ENCODE measurements around the gene REPIN1. TPM values are rescaled to one million over a fixed set of nuclear protein-coding genes. Genes with fewer than 3 reads are reported as not detected.
A peak's percentile ranks its signal among the peaks of the same experiment; 100 is the strongest.

The REPIN1 gene
- total RNA-seq, 2 experiments from 2014 or later = 48.2 to 55.6 TPM

DNA sequence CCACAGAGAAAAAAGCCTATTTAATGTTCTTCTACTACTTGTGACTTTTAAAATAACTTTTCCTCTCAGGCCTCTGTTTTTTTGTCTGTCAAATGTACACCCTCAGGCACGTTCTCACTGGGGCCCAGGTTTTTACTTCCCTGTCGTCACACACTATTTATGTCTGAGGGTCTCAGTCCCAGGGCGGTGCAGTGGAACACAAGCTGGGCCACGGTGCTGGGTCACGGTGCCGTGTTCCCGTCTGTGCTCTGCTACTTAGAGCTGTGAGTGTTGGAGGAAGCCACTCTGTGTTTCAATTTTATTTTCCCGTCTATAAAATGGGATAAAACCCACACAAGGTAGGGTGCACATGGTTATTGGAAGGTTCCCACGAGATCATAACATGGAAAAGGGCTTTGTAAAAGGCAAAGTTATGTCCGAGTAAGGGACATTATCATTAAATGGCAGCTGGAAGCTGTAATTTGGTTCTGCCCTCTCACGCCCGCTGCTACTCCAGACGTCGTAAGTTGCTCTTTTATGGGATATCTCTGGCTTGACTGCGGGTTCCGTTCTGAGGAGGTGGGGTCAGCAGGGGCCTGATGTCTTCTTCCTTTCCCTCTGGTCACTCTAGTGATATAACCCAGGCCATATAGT lies 35.7 kb downstream of the REPIN1 start:
- Mint-ChIP-seq H3K36me3 (ENCODE audit: low read depth) (peaks cover 7% of the 10 kb centered on the region), H3K4me1 (peaks cover 49% of the 10 kb centered on the region), H3K9me3 (ENCODE audit: low read depth) (no peaks in the 10 kb centered on the region), H3K27me3 (no peaks in the 10 kb centered on the region), H3K27ac (peak overlapping the region; percentile 82), H3K4me3 (peak overlapping the region; percentile 90)
- ChIA-PET CTCF (interaction anchor here (0.6 to 3.5 kb wide), 8 partner anchors 26 to 535 kb away, joined by 3 to 12 read pairs (median 3); no protein-coding TSS in a partner anchor), POLR2A (interaction anchor here (1.0 kb wide), 1 partner anchor 35 kb away, joined by 3 read pairs; no protein-coding TSS in a partner anchor)
- intact Hi-C loops (cut with DNase I, micrococcal nuclease) = loop anchor here in 1 of 2 experiments (2.0 kb wide), 3 partner anchors 17 to 81 kb away; partner anchors contain the start of genes ACTR3C, LRRC61 and REPIN1
- DNase-seq (no peak), ATAC-seq (no peak)

DNA sequence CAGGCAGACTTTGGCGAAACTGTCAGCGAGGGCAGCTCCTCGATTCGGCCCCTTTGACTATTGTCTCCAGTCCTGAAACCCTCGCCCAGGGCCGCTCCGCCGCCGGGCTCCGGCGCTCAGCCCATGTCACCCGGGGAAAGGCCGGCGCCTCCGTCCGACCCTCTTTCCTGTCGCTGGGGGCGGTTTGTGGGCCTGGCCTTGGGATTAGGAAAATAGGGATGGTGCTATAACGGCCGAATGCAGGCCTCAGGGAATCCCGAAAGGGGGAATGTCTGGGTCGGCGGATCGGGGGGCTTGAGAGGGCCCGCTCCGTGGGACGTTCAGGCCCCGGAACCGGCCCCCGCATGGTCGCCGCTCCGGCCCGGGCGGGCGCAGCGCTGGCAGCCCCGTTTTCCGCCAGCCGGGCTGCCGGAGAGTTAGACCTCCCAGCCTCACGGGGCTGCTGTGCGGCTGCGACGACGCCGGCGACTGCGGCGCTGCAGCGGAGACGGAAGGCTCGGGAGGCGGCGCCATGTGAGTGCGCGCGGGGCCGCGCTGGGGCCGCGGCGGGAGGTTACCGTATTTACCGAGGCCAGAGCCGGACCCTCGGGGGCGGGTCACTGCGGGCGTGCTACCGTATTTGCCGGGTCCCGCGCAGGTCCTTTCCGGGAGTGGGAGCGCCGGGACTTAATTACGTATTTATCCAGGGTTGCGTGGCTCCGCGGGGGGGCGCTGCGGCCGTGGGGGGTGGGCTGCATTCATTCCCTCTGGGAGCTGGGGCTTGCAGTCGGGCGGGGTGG lies 36.4 kb downstream of the REPIN1 start:
- DNase-seq (peak; percentile 85), ATAC-seq (peak; percentile 74)
- peak overlapping the region; percentile 91 for H3K27ac Mint-ChIP-seq
- ChIA-PET CTCF (interaction anchor here (0.6 to 3.5 kb wide), 11 partner anchors 25 to 751 kb away, joined by 3 to 12 read pairs (median 3); no protein-coding TSS in a partner anchor), POLR2A (interaction anchor here (1.0 to 1.1 kb wide), 2 partner anchors 35 to 36 kb away, joined by 3 read pairs; partner anchors contain the start of gene REPIN1)
- no peaks in the 10 kb centered on the region for H3K27me3 Mint-ChIP-seq
- intact Hi-C loops (cut with DNase I, micrococcal nuclease) = loop anchor here (1.0 to 5.0 kb wide), 8 partner anchors 16 to 693 kb away; partner anchors contain the start of genes REPIN1 (in 2 of the 2), ZNF775 (in 2 of the 2), ACTR3C (in 1 of the 2) and LRRC61 (in 1 of the 2)
- peaks cover 49% of the 10 kb centered on the region for H3K4me1 Mint-ChIP-seq
- H3K9me3 Mint-ChIP-seq (ENCODE audit: low read depth) = no peaks in the 10 kb centered on the region
- peak overlapping the region; percentile 90 for H3K4me3 Mint-ChIP-seq
- H3K36me3 Mint-ChIP-seq (ENCODE audit: low read depth) = peaks cover 7% of the 10 kb centered on the region

DNA sequence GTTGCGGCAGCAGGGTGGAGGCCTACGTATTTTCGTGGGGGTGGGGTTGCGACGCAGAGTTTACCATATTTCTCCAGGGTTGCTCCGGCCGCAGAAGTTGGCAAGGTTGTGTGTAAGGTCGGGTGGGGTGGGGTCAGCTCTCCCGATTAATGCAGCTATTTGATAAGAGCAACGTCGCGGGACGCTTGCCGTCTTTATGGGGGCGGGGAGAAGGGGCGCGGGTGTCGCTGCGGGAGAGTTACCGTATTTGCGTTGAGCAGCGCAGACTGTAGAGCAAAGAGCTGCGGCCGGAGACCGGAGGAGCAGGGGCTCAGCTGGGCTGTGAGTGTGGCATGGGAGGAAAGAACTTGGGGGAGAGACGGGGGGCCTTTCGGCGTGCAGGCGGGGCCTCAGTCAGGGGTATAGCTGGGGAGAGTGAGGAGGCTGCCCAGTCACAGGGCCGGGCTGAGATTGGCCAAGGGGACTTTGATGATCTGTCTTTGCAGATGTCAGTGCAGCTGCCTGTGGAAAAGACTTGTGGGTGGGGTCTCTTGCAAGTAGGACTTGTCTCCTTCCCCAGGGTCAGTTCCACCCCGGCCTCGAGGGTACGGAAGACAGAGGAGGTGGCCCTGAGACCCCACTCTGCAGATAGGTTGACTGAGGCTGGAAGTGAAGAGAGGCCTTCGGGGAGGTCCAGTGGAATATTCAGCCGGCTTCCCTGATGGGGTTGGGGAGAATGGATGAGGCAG lies 37.1 kb downstream of the REPIN1 start:
- ChIA-PET POLR2A (interaction anchor here (0.6 to 1.1 kb wide), 2 partner anchors 37 to 72 kb away, joined by 3 read pairs; partner anchors contain the start of gene REPIN1), CTCF (interaction anchor here (0.7 to 3.5 kb wide), 12 partner anchors 12 to 750 kb away, joined by 3 to 12 read pairs (median 4); no protein-coding TSS in a partner anchor)
- H3K36me3 Mint-ChIP-seq (ENCODE audit: low read depth) = peaks cover 7% of the 10 kb centered on the region
- ATAC-seq (peak; percentile 30), DNase-seq (peak; percentile 65)
- H3K27ac Mint-ChIP-seq = peak overlapping the region; percentile 91
- intact Hi-C loops (cut with DNase I, micrococcal nuclease) = loop anchor here (1.0 to 5.0 kb wide), 8 partner anchors 15 to 693 kb away; partner anchors contain the start of genes REPIN1 (in 2 of the 2), ZNF775 (in 2 of the 2), ACTR3C (in 1 of the 2) and LRRC61 (in 1 of the 2)
- H3K4me3 Mint-ChIP-seq = peak overlapping the region; percentile 90
- no peaks in the 10 kb centered on the region for H3K9me3 Mint-ChIP-seq (ENCODE audit: low read depth)
- no peaks in the 10 kb centered on the region for H3K27me3 Mint-ChIP-seq
- H3K4me1 Mint-ChIP-seq = peaks cover 41% of the 10 kb centered on the region

- ChIA-PET CTCF (interaction anchor here (0.7 to 3.5 kb wide), 10 partner anchors 12 to 242 kb away, joined by 3 to 12 read pairs (median 5); no protein-coding TSS in a partner anchor), POLR2A (interaction anchor here (0.6 kb wide), 1 partner anchor 71 kb away, joined by 3 read pairs; no protein-coding TSS in a partner anchor)
- Mint-ChIP-seq H3K9me3 (ENCODE audit: low read depth) (no peaks in the 10 kb centered on the region), H3K27me3 (no peaks in the 10 kb centered on the region), H3K36me3 (ENCODE audit: low read depth) (peaks cover 7% of the 10 kb centered on the region), H3K27ac (peak overlapping the region; percentile 91), H3K4me1 (peaks cover 36% of the 10 kb centered on the region), H3K4me3 (peak overlapping the region; percentile 90)
- intact Hi-C loops (cut with DNase I, micrococcal nuclease) = loop anchor here in 1 of 2 experiments (5.0 kb wide), 1 partner anchor 694 kb away; a partner anchor contains a TSS
- peak; percentile 27 for DNase-seq
- no peak for ATAC-seq
Observed at GRCh38 chr7:150406312-150406566, 37.6 kb downstream of the REPIN1 start.

GRCh38 chr7:150406567-150407421 lies 38.2 kb downstream of the REPIN1 start:
- Mint-ChIP-seq H3K36me3 (ENCODE audit: low read depth) (peaks cover 7% of the 10 kb centered on the region), H3K4me1 (peaks cover 36% of the 10 kb centered on the region), H3K27ac (peak overlapping the region; percentile 91), H3K27me3 (no peaks in the 10 kb centered on the region), H3K9me3 (ENCODE audit: low read depth) (no peaks in the 10 kb centered on the region), H3K4me3 (peak overlapping the region; percentile 90)
- ATAC-seq = peak; percentile 75
- DNase-seq = peak; percentile 64
- ChIA-PET CTCF (interaction anchor here (0.7 to 3.5 kb wide), 10 partner anchors 11 to 241 kb away, joined by 3 to 12 read pairs (median 5); no protein-coding TSS in a partner anchor), POLR2A (interaction anchor here (0.6 to 1.3 kb wide), 3 partner anchors 32 to 71 kb away, joined by 3 read pairs; no protein-coding TSS in a partner anchor)
- intact Hi-C loops (cut with DNase I, micrococcal nuclease) = loop anchor here in 1 of 2 experiments (1.0 to 5.0 kb wide), 2 partner anchors 15 to 694 kb away; a partner anchor contains a TSS

- no peak for DNase-seq
- ATAC-seq = no peak
- POLR2A ChIA-PET = interaction anchor here (0.9 to 1.4 kb wide), 3 partner anchors 26 to 62 kb away, joined by 3 read pairs; no protein-coding TSS in a partner anchor
- Mint-ChIP-seq H3K4me3 (no peak overlapping the region), H3K4me1 (peaks cover 36% of the 10 kb centered on the region), H3K27me3 (no peaks in the 10 kb centered on the region), H3K27ac (no peak overlapping the region), H3K9me3 (ENCODE audit: low read depth) (no peaks in the 10 kb centered on the region), H3K36me3 (ENCODE audit: low read depth) (peaks cover 7% of the 10 kb centered on the region)
- CTCF ChIA-PET = interaction anchor here (0.6 to 3.5 kb wide), 6 partner anchors 10 to 52 kb away, joined by 4 to 12 read pairs (median 7); no protein-coding TSS in a partner anchor
- intact Hi-C loops (cut with DNase I, micrococcal nuclease) = loop anchor here in 1 of 2 experiments (1.0 to 5.0 kb wide), 2 partner anchors 14 to 695 kb away; a partner anchor contains a TSS
Observed at GRCh38 chr7:150407588-150408392, 39.2 kb downstream of the REPIN1 start.

DNA sequence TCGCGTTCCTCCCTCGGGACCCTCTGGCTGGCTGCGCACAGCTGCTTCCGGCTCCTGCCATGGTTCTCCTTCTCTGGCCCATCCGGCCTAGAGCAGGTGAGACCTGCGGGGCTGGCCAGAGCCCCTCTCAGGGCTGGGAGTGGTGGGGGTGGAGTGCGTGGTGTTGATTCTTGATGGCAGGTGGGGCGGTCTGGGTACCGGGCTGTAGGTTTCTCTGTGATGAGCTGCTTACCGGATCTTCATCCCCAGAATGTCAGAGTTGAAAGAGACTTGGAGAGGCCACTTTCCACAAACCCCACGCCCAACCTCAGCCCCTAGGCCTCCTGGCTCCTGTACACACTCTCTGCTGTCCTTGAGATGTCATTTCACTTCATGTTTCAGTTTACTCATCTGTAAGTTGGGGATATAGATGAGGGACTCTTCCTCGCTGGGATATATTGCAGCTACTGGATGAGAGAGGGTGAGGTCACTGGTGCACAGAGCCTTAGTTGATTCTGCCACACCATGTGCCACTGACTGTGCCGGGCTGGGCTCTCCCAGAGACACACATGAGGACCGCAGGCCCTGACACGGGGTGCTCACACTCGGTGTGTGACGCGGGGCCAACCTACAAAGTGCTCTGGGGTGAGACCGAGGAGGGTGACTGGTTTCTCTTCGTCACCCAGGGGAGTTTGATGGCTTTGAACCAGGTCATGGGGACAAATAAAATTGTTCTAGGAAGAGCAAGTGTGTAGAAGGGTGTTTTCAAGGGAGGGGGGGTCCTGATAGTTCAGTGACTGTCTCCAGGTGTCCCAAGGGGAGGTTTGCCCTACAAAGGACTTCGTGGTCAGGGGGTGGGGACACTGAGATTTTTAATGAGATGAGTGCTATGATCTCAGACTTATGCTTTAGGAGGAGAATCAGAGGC lies 40.0 kb downstream of the REPIN1 start:
- H3K36me3 Mint-ChIP-seq (ENCODE audit: low read depth) = peaks cover 7% of the 10 kb centered on the region
- ATAC-seq = no peak
- DNase-seq = no peak
- H3K27me3 Mint-ChIP-seq = no peaks in the 10 kb centered on the region
- no peak overlapping the region for H3K4me3 Mint-ChIP-seq
- H3K27ac Mint-ChIP-seq = no peak overlapping the region
- POLR2A ChIA-PET = interaction anchor here (1.4 kb wide), 1 partner anchor 25 kb away, joined by 3 read pairs; no protein-coding TSS in a partner anchor
- H3K4me1 Mint-ChIP-seq = peaks cover 39% of the 10 kb centered on the region
- H3K9me3 Mint-ChIP-seq (ENCODE audit: low read depth) = no peaks in the 10 kb centered on the region
- intact Hi-C loops (cut with DNase I, micrococcal nuclease) = loop anchor here in 1 of 2 experiments (5.0 kb wide), 1 partner anchor 696 kb away; a partner anchor contains a TSS
- CTCF ChIA-PET = interaction anchor here (0.6 to 1.0 kb wide), 2 partner anchors 10 to 40 kb away, joined by 3 to 4 read pairs; no protein-coding TSS in a partner anchor

GRCh38 chr7:150409300-150410030 lies 40.8 kb downstream of the REPIN1 start:
- CTCF ChIA-PET = interaction anchor here (0.8 to 1.0 kb wide), 2 partner anchors 39 to 617 kb away, joined by 3 to 4 read pairs; no protein-coding TSS in a partner anchor
- Mint-ChIP-seq H3K27ac (no peak overlapping the region), H3K9me3 (ENCODE audit: low read depth) (no peaks in the 10 kb centered on the region), H3K27me3 (no peaks in the 10 kb centered on the region), H3K4me3 (no peak overlapping the region), H3K36me3 (ENCODE audit: low read depth) (peaks cover 7% of the 10 kb centered on the region), H3K4me1 (peaks cover 33% of the 10 kb centered on the region)
- POLR2A ChIA-PET = interaction anchor here (0.6 to 1.4 kb wide), 2 partner anchors 24 to 1606 kb away, joined by 3 to 6 read pairs; no protein-coding TSS in a partner anchor
- DNase-seq = no peak
- no peak for ATAC-seq
- intact Hi-C loops (cut with DNase I, micrococcal nuclease) = loop anchor here in 1 of 2 experiments (5.0 kb wide), 1 partner anchor 697 kb away; a partner anchor contains a TSS
